ENCODE data around the gene YJU2.

GRCh38 chr19:4198467-4199126, 48.3 kb upstream of the YJU2 start:
- no peak for TF ChIP-seq CTCF (IDR thresholded peaks at IDR 0.05; ENCODE audit: low read depth, low read length, missing input control)
- no peak for TF ChIP-seq TAF1 (conservative IDR thresholded peaks at IDR 0.05)
- TF ChIP-seq HNF4G (IDR thresholded peaks at IDR 0.05) = no peak
- TF ChIP-seq JUND (IDR thresholded peaks at IDR 0.05) = no peak
- TF ChIP-seq SP1 (IDR thresholded peaks at IDR 0.05) = no peak
- TF ChIP-seq YY1 (IDR thresholded peaks at IDR 0.05) = no peak
- TF ChIP-seq RXRA (IDR thresholded peaks at IDR 0.05) = no peak
- no peak for TF ChIP-seq ATF3 (IDR thresholded peaks at IDR 0.05)
- no peak for TF ChIP-seq MAX (IDR thresholded peaks at IDR 0.05)

Data from liver (tissue), 3 donors.